Activated T-cell treated with anti-CD3 and anti-CD28 coated beads for 48 hours (primary cell): ENCODE results near the gene PPFIA4.

Experiments
- DNase-seq: peaks from one replicate; pipeline ENCODE4 v3.0.0-alpha.2; 2020; ENCODE audit warnings: low read depth

PPFIA4 gene

GRCh38 chr1:203040513-203041275 is 14.4 kb downstream of the PPFIA4 start:
- no peak for DNase-seq

GRCh38 chr1:203041351-203041932 is 15.2 kb downstream of the PPFIA4 start:
- DNase-seq: no peak

DNA sequence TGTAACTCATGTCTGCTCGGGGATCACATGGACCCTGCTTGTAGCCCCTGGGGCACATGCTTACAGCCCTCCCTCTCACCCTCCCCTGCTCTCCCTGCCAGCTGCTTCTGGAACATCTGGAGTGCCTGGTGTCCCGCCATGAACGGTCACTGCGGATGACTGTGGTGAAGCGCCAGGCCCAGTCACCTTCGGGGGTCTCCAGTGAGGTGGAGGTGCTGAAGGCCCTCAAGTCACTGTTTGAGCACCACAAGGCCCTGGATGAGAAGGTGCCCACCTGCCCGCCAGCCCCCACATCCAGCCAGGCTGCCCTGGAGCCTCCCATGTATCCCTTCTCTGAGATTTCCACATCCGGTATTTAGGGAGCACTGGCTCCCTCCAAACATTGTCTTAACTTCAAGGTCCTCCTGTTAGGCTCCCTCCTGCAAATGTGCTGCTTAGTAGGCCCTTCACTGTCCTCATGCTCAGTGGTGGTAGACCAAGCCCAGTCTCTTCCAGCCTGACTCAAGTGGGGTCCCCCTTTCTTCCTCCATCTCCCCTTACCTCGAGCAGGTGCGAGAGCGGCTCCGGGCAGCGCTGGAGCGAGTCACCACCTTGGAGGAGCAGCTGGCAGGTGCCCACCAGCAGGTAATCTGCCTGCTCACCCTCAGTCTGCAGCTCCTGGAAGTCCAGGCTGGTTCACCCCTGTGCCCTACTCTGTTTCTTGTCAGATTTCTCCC is 17.7 kb downstream of the PPFIA4 start:
- DNase-seq: no peak

DNA sequence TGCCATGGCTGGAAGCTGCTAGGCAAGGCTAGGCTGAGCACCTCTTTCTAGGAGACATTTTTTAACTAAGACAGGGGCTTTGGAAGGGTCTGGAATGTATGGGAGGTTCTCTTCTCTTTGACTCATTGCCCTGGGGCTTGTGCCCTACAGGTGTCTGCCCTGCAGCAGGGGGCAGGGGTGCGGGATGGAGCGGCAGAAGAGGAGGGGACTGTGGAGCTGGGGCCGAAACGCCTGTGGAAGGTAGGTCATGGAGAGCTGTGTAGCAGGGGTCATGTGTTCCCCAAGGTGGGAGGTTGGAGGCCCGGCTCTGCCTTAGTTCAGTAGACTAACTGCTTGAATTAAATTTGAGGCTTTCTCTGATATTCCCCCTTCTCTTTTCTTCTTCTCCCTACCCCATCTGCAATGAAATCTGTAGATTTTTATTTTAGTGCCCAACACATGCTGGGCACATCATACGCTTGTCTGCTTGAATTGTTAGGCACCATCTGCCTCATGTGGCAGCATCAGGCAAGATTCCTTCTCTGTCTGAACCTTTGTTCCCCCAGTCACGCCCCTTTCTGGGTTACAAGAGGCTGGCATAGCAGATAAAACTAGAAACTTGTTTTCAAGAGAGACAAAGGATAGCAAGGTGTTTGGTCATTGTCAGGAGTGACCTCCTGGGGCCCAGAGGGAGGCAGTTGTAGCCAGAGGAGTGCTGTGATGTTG is 18.4 kb downstream of the PPFIA4 start:
- DNase-seq: no peak

GRCh38 chr1:203045336-203045735 is 19.0 kb downstream of the PPFIA4 start:
- DNase-seq: no peak

DNA sequence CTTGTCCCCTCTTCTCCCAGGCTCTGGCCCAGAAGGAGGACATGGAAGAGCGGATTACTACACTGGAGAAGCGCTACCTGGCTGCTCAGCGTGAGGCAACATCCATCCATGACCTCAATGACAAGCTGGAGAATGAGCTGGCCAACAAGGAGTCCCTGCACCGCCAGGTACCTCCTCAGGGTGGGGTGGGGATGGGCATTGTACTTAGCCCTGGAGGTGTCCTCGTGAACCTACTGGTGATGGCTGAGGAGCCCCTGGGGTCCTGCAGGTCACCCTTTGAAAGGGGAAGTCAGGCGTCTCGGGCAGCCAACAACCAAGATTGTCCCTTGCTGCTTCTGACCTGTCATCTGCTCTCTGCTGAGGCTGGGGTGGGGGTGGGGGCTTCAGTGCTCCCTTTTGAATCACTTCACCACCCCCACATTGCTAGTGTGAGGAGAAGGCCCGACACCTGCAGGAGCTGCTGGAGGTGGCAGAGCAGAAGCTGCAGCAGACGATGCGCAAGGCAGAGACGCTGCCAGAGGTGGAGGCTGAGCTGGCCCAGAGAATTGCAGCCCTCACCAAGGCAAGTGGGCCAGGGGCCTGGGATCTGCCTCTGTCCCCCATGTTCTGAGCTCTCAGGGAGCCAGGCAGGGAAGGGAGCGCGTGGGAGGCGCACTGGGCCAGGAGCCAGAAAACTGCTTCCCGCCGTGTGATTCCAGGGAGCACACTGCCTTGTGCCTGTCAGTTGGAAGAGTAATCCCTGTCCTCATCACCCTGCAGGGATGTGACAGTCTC is 19.7 kb downstream of the PPFIA4 start:
- DNase-seq: no peak

DNA sequence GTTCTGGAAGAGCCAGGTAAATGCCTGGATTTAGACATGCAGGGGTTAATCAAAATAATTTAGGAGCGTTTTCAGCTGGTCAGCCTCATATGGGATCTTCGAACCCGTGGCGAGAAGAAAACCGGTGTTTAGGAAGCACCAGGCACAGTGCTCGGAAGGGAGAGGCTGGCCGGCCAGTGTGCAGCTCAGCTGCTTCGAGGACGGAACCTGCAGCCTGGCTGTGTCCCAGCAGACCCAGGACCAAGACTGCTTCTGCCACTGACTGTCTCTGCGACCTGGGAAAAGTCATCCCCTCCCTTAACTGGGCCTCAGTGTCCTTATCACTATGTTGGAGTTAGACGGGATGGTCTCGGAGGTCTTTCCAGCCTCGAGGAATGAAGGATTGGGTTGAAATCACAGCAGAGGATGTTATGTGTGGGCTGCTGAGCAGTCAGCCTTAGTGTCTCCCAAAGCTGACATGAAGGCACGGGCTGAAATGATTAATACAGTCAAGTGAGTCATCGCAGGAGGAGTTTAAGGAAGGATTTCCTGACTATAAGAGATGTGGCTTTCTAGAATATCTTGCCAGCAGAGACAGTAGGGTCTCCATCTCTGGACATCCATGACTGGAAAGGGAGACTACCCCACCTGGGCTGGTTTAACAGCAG is 20.8 kb downstream of the PPFIA4 start:
- no peak for DNase-seq

DNA sequence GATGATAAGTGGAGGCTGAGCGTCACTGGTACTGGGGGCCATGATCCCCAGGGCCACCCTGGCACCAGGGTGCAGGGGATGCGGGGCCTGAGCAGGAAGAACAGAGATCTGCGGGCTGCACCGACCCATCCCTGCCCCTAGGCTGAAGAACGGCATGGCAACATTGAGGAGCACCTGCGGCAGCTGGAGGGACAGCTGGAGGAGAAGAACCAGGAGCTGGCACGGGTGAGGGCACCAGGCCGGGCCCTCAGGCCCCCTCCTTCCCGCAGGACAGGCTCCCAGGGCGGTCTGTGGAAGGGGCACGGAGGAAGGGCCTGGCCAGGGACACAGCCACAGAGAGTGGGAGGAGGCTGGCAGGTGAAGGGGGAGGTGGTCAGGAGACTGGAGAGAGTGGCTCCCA is 21.8 kb downstream of the PPFIA4 start:
- DNase-seq: no peak

- no peak for DNase-seq
These were observed 22.3 kb downstream of the PPFIA4 start for GRCh38 chr1:203048555-203049051.

GRCh38 chr1:203049077-203049476 is 22.8 kb downstream of the PPFIA4 start:
- no peak for DNase-seq

- DNase-seq: no peak
These were observed 23.4 kb downstream of the PPFIA4 start for GRCh38 chr1:203049576-203050180.

GRCh38 chr1:203050826-203051225 is 24.5 kb downstream of the PPFIA4 start:
- no peak for DNase-seq

DNA sequence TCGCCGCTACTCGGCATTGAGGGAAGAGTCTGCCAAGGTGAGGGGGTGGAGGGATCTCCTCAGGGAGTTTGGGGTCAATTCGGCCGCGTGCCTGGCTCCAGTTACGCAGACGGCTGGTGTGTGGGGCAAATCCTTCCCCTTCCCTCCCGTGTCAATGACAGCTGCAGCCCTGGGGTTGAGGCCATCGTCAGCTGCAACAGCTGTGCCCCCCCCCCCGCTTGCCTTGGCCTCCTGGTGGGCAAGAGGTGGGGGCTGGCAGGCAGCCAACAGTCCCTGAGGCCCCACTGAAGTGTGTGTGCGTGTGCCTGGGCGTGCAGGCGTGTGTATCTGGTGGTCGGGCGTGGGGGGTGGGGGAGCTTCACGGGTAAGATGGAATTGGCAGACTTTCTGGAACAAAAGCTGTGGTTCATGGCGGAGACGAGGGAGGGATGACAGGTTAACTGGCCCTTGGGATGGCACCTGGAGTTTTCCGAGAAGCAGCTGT is 25.6 kb downstream of the PPFIA4 start:
- DNase-seq: no peak

DNA sequence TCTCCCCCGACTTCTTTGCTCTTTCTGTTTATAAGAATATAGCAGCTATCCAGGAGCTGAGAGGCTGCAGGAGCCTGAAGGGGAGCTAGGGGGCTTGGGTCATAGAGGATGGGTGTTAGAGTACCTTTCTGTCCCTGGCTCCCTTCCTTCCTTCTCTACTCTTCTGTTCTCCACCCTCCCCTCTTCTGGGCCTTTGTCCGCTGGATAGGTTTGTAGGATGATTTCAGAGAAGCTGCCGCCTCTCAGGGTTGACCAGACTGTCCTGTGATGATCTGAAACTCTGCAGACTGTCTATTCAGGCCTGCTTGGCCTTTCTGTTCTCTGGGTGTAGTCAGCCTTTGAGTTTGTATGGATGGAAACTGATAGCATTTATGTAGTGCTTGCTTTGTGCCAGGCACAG is 26.3 kb downstream of the PPFIA4 start:
- DNase-seq: no peak

DNA sequence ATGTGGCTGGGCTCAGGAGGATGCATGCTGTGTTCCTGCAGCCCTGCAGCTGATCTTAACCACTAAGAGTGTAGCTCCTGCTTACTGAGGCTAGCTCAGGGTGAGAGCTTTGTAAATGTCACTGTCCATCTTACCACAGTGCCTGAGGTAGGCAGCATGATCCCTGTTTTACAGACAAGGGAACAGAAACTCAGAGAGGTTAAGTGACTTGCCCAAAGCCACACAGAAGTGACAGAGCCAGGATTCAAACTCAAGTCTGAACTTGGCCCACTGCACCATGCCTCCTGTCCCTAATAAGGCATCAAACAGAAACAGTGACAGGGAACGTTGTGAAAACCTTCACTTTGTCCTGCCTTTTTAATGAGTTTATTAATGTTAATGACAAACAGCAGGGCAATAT is 27.9 kb downstream of the PPFIA4 start:
- no peak for DNase-seq

- DNase-seq: no peak
These were observed 28.4 kb downstream of the PPFIA4 start for GRCh38 chr1:203054642-203055041.

GRCh38 chr1:203055161-203055799 is 29.0 kb downstream of the PPFIA4 start:
- no peak for DNase-seq

- no peak for DNase-seq
These were observed 29.7 kb downstream of the PPFIA4 start for GRCh38 chr1:203056012-203056411.

GRCh38 chr1:203056516-203056915 is 30.2 kb downstream of the PPFIA4 start:
- DNase-seq: no peak
